Measurements from ENCODE around the gene GPR108. TPM values are rescaled to one million over a fixed set of nuclear protein-coding genes. Genes with fewer than 3 reads are reported as not detected.

The GPR108 gene
- total RNA-seq, 1 donor from 2014 or later = 69.1 TPM

- peaks cover 20% of the 10 kb centered on the region for H3K36me3 Mint-ChIP-seq (ENCODE audit: low read depth, unreplicated experiment)
- no peak for DNase-seq (ENCODE audit: low spot score)
- H3K4me1 Mint-ChIP-seq (ENCODE audit: unreplicated experiment) = peaks cover 4% of the 10 kb centered on the region
- H3K27me3 Mint-ChIP-seq (ENCODE audit: unreplicated experiment) = peaks cover 16% of the 10 kb centered on the region
- TF ChIP-seq, protein P1, sequence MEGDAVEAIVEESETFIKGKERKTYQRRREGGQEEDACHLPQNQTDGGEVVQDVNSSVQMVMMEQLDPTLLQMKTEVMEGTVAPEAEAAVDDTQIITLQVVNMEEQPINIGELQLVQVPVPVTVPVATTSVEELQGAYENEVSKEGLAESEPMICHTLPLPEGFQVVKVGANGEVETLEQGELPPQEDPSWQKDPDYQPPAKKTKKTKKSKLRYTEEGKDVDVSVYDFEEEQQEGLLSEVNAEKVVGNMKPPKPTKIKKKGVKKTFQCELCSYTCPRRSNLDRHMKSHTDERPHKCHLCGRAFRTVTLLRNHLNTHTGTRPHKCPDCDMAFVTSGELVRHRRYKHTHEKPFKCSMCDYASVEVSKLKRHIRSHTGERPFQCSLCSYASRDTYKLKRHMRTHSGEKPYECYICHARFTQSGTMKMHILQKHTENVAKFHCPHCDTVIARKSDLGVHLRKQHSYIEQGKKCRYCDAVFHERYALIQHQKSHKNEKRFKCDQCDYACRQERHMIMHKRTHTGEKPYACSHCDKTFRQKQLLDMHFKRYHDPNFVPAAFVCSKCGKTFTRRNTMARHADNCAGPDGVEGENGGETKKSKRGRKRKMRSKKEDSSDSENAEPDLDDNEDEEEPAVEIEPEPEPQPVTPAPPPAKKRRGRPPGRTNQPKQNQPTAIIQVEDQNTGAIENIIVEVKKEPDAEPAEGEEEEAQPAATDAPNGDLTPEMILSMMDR (IDR thresholded peaks at IDR 0.05; ENCODE audit: unreplicated experiment) = no peak
- H3K27ac Mint-ChIP-seq (ENCODE audit: unreplicated experiment) = peak overlapping the region; percentile 39
- no peak overlapping the region for H3K4me3 Mint-ChIP-seq (ENCODE audit: unreplicated experiment)
- peaks cover 23% of the 10 kb centered on the region for H3K9me3 Mint-ChIP-seq (ENCODE audit: unreplicated experiment)
These were observed 20.3 kb downstream of the GPR108 start for GRCh38 chr19:6717036-6717435.

- TF ChIP-seq, protein P1 (IDR thresholded peaks at IDR 0.05; ENCODE audit: unreplicated experiment) = no peak
- peaks cover 20% of the 10 kb centered on the region for H3K36me3 Mint-ChIP-seq (ENCODE audit: low read depth, unreplicated experiment)
- H3K27me3 Mint-ChIP-seq (ENCODE audit: unreplicated experiment) = peaks cover 16% of the 10 kb centered on the region
- no peak overlapping the region for H3K4me3 Mint-ChIP-seq (ENCODE audit: unreplicated experiment)
- H3K27ac Mint-ChIP-seq (ENCODE audit: unreplicated experiment) = no peak overlapping the region
- peaks cover 4% of the 10 kb centered on the region for H3K4me1 Mint-ChIP-seq (ENCODE audit: unreplicated experiment)
- no peak for DNase-seq (ENCODE audit: low spot score)
- H3K9me3 Mint-ChIP-seq (ENCODE audit: unreplicated experiment) = peaks cover 25% of the 10 kb centered on the region
These were observed 20.8 kb downstream of the GPR108 start for GRCh38 chr19:6716610-6716970.

- H3K4me1 Mint-ChIP-seq (ENCODE audit: unreplicated experiment) = peaks cover 4% of the 10 kb centered on the region
- TF ChIP-seq, protein P1 (IDR thresholded peaks at IDR 0.05; ENCODE audit: unreplicated experiment) = no peak
- H3K27ac Mint-ChIP-seq (ENCODE audit: unreplicated experiment) = no peak overlapping the region
- DNase-seq (ENCODE audit: low spot score) = no peak
- H3K36me3 Mint-ChIP-seq (ENCODE audit: low read depth, unreplicated experiment) = peaks cover 20% of the 10 kb centered on the region
- H3K4me3 Mint-ChIP-seq (ENCODE audit: unreplicated experiment) = no peak overlapping the region
- H3K9me3 Mint-ChIP-seq (ENCODE audit: unreplicated experiment) = peaks cover 30% of the 10 kb centered on the region
- H3K27me3 Mint-ChIP-seq (ENCODE audit: unreplicated experiment) = peaks cover 20% of the 10 kb centered on the region
These were observed 22.4 kb downstream of the GPR108 start for GRCh38 chr19:6714749-6715555.

DNA sequence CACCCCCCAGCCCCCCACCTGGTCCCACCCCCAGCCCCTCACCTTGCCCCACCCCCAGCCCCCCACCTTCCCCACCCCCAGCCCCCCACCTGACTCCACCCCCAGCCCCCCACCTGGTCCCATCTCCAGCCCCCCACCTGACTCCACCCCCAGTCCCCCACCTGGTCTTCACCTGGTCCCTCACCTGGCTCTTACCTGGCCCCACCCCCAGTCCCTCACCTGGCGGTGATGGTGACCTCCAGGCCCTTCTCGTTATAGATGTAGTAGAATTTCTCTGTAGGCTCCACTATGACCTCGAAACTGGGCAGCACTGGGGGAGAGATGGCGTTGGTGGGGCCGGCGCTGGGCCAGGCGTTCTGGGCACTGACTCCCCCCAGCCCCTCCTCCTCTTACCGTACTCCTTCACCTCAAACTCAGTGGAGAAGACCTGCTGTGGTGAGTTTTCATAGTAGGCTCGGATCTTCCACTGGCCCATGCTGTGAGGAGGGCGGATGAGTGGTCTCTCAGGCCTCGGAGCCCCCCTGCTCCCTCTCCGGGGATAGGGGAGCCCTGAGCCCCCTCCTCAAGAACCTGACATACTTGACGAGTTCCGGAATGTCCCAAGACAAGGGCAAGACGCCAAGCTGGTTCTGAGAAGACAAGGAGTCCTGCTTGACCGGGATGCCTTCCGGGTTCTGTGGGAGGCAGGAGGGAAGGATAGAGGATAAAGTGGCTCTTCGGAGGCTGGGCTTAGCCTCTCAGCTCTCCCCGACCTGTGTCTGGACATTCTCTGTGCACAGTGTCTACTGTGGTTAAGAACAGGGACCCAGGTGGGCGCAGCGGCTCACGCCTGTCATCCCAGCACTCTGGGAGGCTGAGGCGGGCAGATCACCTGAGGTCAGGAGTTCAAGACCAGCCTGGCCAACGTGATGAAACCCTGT lies 23.3 kb downstream of the GPR108 start:
- H3K27me3 Mint-ChIP-seq (ENCODE audit: unreplicated experiment) = peaks cover 21% of the 10 kb centered on the region
- H3K27ac Mint-ChIP-seq (ENCODE audit: unreplicated experiment) = no peak overlapping the region
- H3K4me1 Mint-ChIP-seq (ENCODE audit: unreplicated experiment) = peaks cover 4% of the 10 kb centered on the region
- H3K4me3 Mint-ChIP-seq (ENCODE audit: unreplicated experiment) = no peak overlapping the region
- no peak for DNase-seq (ENCODE audit: low spot score)
- peaks cover 24% of the 10 kb centered on the region for H3K9me3 Mint-ChIP-seq (ENCODE audit: unreplicated experiment)
- TF ChIP-seq, protein P1 (IDR thresholded peaks at IDR 0.05; ENCODE audit: unreplicated experiment) = no peak
- H3K36me3 Mint-ChIP-seq (ENCODE audit: low read depth, unreplicated experiment) = peaks cover 17% of the 10 kb centered on the region

Data from endothelial cell (in vitro differentiated cells).